Activated CD4-positive, alpha-beta T cell treated with anti-CD3 and anti-CD28 coated beads, Interleukin-2, Interleukin-6, amounts not matched to agents 100 ng/mL and 50 ng/mL, durations not matched to agents 16 hours and 8 hours (primary cell): ENCODE measurements around the gene CCT6B.
"Not testable (repeated sequence)": the region's sequence is repeated elsewhere in the genome, so short reads cannot be mapped to it uniquely, and the experiment has no call there.

ENCODE experiments used
- DNase-seq: peaks from one replicate; pipeline ENCODE4 v3.0.0-alpha.2; 2020

Gene CCT6B, protein sequence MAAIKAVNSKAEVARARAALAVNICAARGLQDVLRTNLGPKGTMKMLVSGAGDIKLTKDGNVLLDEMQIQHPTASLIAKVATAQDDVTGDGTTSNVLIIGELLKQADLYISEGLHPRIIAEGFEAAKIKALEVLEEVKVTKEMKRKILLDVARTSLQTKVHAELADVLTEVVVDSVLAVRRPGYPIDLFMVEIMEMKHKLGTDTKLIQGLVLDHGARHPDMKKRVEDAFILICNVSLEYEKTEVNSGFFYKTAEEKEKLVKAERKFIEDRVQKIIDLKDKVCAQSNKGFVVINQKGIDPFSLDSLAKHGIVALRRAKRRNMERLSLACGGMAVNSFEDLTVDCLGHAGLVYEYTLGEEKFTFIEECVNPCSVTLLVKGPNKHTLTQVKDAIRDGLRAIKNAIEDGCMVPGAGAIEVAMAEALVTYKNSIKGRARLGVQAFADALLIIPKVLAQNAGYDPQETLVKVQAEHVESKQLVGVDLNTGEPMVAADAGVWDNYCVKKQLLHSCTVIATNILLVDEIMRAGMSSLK

DNA sequence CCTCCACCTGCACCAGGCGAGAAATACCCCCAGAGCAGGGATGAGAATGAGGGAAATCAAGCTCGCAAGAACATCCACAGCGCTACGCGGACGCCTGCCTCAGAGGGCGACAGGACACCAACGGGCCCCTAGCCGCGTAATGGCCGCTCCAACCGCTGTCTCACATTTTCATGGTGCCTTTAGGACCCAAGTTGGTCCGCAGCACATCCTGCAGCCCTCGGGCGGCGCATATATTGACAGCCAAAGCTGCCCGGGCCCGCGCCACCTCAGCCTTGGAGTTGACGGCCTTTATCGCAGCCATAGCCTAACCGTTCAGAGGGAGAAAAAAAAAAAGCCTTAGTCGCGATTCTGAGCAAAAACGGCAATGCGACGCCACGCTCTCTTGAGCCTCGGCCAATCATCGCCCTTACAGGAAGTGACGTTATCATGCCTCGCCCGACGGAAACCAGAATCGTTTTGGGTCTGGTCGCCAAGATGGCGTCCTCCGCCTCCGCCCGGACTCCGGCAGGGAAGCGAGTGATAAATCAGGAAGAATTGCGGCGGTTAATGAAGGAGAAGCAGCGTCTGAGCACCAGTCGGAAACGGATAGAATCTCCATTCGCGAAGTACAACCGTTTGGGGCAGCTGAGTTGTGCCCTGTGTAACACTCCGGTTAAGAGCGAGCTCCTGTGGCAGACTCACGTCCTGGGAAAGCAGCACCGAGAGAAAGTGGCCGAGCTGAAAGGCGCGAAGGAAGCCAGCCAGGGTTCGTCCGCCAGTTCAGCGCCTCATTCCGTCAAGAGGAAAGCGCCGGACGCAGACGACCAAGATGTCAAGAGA, at the start of gene CCT6B, which contains the start of gene ZNF830:
Gene CCT6B, minus strand, starts transcription at position 368 of the 819 bp plus-strand sequence. Its CDS starts 67 bp downstream, at position 301.
Gene ZNF830, plus strand, starts transcription at position 448 of the 819 bp plus-strand sequence. Its CDS starts 27 bp downstream, at position 475.
- peak; percentile 94 for DNase-seq

DNA sequence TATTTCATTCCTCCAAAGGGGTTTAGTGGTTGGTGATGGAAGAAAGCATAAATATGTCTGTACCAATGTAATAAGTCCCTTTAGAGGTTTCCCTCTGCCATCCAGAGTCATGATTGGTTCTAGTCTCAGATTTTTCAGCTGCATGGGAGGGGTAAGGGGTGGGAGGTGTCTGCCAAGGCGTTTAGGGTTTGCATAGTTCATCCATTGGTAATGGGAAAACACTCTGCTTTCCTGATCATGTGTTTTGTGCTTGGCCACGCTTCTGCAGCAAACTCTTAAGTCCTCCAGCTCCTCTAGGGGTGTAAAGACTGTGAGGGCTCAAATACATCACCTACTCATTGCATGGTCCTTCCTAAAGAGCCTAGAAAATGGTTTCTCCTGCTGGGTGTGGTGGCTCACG, 48.8 kb upstream of the CCT6B start:
- no peak for DNase-seq

DNA sequence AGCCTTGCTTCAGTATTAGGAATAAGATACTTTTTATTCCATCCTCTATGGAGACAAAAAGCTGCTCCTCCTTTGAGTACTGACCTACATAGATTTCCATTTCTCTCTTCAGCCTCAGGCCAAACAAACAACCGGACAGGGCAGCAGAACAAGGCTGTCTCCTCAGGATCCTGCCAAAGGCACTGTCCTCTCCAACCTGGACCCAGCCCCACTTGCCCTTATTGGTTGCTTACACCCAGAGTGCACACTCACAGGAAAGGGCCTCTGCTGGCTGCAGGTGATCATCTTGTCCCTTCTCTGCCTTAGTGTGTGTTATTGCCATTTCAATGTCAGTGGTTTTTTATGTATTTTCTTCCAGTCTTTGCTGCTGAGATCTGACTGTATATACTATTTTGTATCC, 45.7 kb upstream of the CCT6B start:
- DNase-seq = no peak

GRCh38 chr17:35006345-35006744, 45.1 kb upstream of the CCT6B start:
- no peak for DNase-seq

GRCh38 chr17:35003778-35004177, 42.5 kb upstream of the CCT6B start:
- no peak for DNase-seq

DNA sequence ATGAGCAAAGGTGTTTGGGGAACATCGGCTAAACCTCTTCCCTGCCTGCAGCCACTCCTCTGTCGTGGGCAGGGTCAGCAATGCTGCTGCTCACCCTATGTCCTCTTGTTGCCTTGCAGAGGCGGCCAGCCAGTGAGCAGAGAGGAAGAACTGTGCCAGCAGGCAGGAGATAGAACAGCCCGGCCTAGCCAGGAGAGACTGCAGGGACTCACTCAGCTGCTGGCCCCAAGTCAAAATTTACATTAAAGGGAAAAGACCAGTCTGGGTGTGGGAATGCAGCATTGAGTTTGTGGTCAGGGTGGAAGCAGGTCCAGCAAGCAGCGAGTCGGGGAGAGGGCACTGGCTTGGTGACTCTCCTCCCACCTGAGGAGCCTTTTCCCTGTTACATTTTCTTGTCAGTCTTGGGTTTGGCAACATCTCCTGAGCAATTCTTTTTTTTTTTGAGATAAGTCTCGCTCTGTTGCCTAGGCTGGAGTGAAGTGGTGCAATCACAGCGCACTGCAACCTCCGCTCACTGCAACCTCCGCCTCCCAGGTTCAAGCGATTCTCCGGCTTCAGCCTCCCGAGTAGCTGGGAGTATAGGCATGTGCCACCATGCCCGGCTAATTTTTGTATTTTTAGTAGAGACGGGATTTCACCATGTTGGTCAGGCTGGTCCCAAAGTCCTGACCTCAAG, 41.8 kb upstream of the CCT6B start:
- DNase-seq = no peak

DNA sequence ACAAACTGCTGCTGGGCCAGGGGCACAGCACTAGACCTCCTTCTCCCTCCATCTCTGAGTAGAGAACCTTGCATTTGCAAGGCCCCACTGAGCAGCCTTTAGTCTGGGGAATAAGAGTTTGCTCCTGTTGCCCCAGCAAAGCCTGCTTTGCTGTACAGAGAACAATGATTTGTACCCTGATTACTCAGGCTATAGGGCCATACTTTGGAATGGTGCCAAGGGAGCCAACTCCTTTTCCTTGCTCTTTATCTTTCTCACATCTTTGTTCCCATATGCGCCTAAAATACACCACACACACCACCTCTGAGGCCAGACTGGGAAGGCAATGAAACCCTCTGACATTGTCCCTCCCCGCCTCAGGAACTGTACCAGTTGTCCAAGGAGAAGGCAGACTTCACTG, 40.3 kb upstream of the CCT6B start:
- no peak for DNase-seq

DNA sequence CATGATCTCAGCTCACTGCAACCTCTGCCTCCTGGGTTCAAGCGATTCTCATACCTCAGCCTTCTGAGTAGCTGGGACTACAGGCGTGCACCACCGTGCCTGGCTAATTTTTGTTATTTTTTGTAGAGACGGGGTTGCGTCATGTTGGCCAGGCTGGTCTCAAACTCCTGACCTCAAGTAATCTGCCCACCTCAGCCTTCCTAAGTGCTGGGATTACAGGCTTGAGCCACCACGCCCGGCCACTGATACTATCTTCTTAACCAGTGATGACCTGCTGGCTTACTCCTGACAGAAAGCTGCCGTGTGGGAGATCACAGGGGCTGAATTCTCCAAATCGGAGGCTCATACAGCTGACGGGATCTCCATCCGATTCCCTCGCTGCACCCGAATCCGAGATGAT, 39.7 kb upstream of the CCT6B start:
- DNase-seq = not testable (repeated sequence)

GRCh38 chr17:34999456-34999855, 38.2 kb upstream of the CCT6B start:
- DNase-seq = no peak

GRCh38 chr17:34998205-34998604, 36.9 kb upstream of the CCT6B start:
- DNase-seq = peak; percentile 86

GRCh38 chr17:34997355-34997862, 36.1 kb upstream of the CCT6B start:
- no peak for DNase-seq

GRCh38 chr17:34996422-34997285, 35.4 kb upstream of the CCT6B start:
- no peak for DNase-seq

- DNase-seq = no peak
These were observed 31.8 kb upstream of the CCT6B start for GRCh38 chr17:34993031-34993430.

- no peak for DNase-seq
These were observed 30.3 kb upstream of the CCT6B start for GRCh38 chr17:34991606-34992005.

DNA sequence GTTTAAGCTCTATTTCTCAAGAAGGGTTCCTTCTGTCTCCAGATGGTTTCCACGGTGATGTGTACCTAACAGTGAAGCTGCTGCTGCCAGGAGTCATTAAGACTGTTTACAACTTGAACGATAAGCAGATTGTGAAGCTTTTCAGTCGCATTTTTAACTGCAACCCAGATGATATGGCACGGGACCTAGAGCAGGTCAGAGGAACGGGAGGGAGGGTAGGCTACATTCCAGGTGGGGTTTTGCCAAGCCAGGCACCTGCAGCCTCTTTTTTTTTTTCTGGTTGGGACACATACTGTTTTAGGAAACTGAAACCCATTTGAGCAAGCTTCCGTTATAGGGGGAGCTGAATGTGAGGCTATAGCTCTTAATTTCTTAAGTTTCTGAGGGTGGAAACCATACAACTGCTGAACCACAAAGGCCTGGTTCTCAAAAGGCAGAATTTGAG, 29.7 kb upstream of the CCT6B start:
- DNase-seq = no peak

DNA sequence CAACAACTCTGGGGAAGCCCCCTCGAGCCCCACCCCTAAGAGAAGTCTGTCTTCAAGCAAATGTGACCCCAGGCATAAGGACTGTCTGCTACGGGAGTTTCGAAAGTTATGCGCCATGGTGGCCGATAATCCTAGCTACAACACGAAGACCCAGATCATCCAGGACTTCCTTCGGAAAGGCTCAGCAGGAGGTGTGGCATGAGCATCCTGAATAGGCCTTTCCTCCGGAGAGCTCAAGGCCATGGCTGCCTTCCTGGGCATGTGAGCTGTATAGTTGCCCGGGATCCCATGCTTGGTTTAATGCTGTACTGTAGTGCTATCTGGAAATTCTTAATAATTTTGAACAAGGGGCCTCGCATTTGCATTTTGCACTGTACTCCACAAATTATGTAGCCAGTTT, 28.2 kb upstream of the CCT6B start:
- DNase-seq = no peak

GRCh38 chr17:34988644-34989043, 27.4 kb upstream of the CCT6B start:
- no peak for DNase-seq

- no peak for DNase-seq
These were observed 26.0 kb upstream of the CCT6B start for GRCh38 chr17:34987232-34987631.

GRCh38 chr17:34981538-34982241, 20.4 kb upstream of the CCT6B start:
- DNase-seq = no peak

DNA sequence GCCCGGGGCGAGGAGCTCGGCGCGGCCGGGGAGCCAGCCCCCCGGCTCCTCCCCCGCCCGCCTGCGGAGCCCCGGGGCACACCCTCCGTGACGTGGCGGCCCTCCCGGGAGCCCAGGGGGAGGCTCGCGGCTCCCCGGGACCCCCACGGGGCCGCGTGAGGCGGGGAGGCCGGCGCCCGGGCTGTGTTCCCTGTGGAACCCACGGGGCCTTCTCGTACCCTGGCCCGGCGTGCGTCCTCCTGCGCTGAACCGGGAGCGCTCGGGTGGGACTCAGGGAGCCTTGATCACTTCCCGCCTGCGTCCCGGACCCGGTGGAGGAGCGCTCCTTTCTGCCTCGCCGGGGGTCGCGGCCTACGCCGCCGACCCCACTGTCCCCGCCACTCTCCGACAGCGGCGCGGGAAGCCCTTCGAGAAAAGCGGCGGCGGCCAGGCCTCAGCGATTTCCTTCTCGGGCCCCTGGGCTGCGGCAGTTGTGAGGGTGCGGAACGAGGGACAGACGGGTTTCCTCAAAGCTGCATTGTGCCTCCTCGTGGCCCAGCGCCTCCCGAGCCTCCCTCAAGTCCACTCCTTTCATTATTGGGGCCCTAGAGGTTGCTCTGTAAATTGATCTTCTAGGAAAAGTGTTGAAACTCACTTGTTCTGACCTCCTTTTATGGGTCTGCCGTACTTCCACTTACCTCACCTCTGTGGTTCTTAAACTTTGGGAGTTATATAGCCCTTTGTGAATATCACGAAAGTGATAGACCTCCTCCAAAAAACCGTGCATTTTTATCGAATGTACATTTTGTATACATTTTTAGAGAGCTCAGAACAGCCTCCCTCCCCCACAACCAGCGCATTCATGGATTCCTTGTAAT, 19.6 kb upstream of the CCT6B start:
- peak; percentile 78 for DNase-seq
